Thoracic aorta (tissue), 2 donors: ENCODE results near the gene PRKCA. TPM values are rescaled to one million over a fixed set of nuclear protein-coding genes. Genes with fewer than 3 reads are reported as not detected.

Source experiments
- ATAC-seq: fragments of 150-250 bp; one replicate; pipeline ENCODE4 v1.8.0; 2017; ENCODE audit warnings: low read depth; ENCODE audit not compliant: insufficient number of reproducible peaks, low FRiP score
- DNase-seq: peaks from one replicate; pipeline ENCODE4 v3.0.0-alpha.2; 2020; ENCODE audit warnings: low spot score
- H3K27ac ChIP-seq, 2 donors: fragments of 200-600 bp; sonication (generic); 1 replicate in 1 of 2; 2 replicates in 1 of 2; pipeline ENCODE4 v1.5.1; 2016; ENCODE audit warnings: mild to moderate bottlenecking in 2 of 2, moderate library complexity in 2 of 2
- H3K27me3 ChIP-seq: fragments of 200-600 bp; sonication (generic); replicated peaks from 2 replicates; pipeline ENCODE4 v1.6.0; 2016; ENCODE audit warnings: mild to moderate bottlenecking; ENCODE audit not compliant: insufficient read depth
- H3K36me3 ChIP-seq: fragments of 200-600 bp; sonication (generic); one replicate; pipeline ENCODE4 v1.5.1; 2016
- H3K4me1 ChIP-seq, 2 donors: fragments of 200-600 bp; sonication (generic); 1 replicate in 1 of 2; 2 replicates in 1 of 2; pipeline versions ENCODE4 v1.5.1 to v1.6.0; 2016; ENCODE audit warnings: low read depth in 2 of 2, mild to moderate bottlenecking in 1 of 2; ENCODE audit not compliant: control insufficient read depth in 1 of 2
- H3K4me3 ChIP-seq: fragments of 200-600 bp; sonication (generic); 2 replicates; pipeline ENCODE4 v1.5.1; 2016; ENCODE audit warnings: mild to moderate bottlenecking
- H3K9me3 ChIP-seq: fragments of 200-600 bp; sonication (generic); 2 replicates; pipeline ENCODE4 v1.5.1; 2016
- CTCF ChIP-seq: fragments of 200-600 bp; sonication (generic); IDR thresholded peaks from one replicate; pipeline ENCODE4 v1.5.1; 2019; ENCODE audit warnings: antibody characterized with exemption
- total RNA-seq, 2 donors: library from RNA; depleted of rRNA; stranded (reverse); fragments of >200 nt; gene quantifications; one replicate each; pipeline versions ENCODE4 v1.1.0 to v1.2.3, GENCODE V29; 2016

Gene PRKCA
- total RNA-seq, 2 donors from 2014 or later, result 9.1 to 11.6 TPM

DNA sequence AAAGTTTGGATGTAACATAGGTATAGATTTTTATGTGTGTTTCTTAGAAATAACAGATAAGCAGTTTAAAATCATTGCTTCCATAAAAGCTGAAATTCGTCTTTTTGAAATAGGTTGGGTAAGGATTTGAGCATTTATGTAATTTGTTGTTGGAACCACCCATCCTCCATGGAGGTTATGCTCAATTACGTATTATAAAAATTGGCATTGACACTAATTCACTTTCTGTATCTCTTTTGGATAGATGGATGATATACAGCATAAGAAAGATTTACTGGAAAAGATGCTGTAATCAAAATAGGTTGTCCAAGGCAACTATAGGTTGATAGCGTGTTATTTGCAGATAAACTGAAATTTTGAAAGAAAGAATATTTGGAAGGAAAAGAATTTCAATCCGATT lies 105.5 kb downstream of the PRKCA start:
- Histone ChIP-seq H3K4me3 (no peak overlapping the region), H3K27me3 (no peaks in the 10 kb centered on the region), H3K9me3 (no peaks in the 10 kb centered on the region), H3K36me3 (no peaks in the 10 kb centered on the region), H3K27ac (no peak overlapping the region), H3K4me1 (peaks cover 0 to 26% of the 10 kb centered on the region in 2 donors)
- DNase-seq, result no peak
- TF ChIP-seq CTCF, result no peak
- no peak for ATAC-seq

- Histone ChIP-seq H3K4me3 (no peak overlapping the region), H3K36me3 (no peaks in the 10 kb centered on the region), H3K4me1 (no peaks in the 10 kb centered on the region), H3K27ac (no peak overlapping the region), H3K27me3 (no peaks in the 10 kb centered on the region), H3K9me3 (no peaks in the 10 kb centered on the region)
- ATAC-seq, result no peak
- DNase-seq, result no peak
- TF ChIP-seq CTCF, result no peak
Measured at GRCh38 chr17:66411520-66411919, 109.1 kb downstream of the PRKCA start.

DNA sequence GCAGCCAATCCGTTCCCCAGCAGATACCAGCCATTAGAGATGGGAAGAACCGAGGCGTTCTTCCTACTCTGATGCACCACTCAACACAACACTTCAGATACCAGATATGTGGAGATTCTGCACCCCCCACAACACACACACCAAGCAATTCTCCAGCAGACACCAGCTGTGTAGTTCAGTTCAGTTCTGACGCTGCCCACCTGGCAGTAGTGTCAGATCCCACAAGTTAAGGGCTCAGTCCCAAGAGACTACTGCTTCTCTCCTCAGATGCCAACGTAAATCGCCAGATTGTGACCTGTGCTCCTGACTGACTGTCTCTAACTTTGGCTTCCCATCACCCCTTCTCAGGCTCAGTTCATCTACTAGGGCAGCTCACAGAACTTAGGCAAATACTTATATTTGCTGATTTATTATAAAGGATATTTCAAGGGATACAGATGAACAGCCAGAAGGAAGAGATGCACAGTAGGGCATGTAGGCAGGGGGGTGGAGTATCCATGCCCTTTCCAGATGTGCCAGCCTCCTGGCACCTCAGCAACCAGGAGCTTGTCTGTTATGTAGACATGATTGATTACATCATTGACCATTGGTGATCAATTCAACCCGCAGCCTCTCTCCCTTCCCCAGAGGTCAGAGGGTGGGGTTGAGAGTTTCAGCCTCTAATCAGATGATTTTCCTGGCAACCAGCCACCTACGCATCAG lies 110.6 kb downstream of the PRKCA start:
- ATAC-seq (no peak), DNase-seq (no peak)
- Histone ChIP-seq H3K27ac (no peak overlapping the region), H3K4me3 (no peak overlapping the region), H3K9me3 (no peaks in the 10 kb centered on the region), H3K27me3 (no peaks in the 10 kb centered on the region), H3K36me3 (no peaks in the 10 kb centered on the region), H3K4me1 (no peaks in the 10 kb centered on the region)
- no peak for TF ChIP-seq CTCF

DNA sequence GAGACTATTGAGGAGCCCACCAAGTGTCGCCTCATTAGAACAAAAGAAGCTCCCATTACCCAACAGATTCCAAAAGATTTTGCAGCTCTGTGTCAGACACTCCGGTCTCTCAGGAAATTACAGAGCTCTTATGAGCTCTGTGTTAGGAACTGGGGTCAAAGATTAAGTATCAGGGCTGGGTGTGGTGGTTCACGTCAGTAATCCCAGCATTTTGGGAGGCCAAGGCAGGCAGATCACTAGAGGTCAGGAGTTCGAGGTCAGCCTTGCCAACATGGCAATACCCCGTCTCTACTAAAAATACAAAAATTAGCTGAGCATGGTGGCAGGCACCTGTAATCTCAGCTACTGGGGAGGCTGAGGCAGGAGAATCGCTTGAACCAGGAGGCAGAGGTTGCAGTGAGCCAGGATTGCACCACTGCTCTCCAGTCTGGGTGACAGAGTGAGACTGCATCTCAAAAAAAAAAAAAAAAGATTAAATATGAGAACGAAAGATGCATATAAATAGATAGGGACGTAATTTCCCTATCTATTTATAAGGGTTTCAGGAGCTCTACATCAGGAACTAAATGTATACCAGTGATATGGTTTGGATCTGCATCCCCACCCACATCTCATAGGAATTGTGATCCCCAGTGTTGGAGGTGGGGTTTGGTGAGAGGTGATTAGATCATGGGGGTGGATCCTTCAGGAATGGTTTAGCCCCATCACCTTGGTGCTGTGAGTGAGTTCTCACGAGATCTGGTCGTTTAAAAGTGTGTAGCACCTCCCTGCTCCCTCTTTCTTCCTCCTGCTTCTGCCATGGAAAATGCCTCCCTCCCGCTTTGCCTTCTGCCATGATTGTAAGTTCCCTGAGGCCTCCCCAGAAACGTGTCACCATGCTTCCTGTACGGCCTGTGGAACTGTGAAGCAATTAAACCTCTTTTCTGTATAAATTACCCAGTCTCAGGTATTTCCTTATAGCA lies 111.4 kb downstream of the PRKCA start:
- no peaks in the 10 kb centered on the region for H3K4me1 ChIP-seq
- DNase-seq, result no peak
- H3K36me3 ChIP-seq, result no peaks in the 10 kb centered on the region
- ATAC-seq, result no peak
- no peak overlapping the region for H3K4me3 ChIP-seq
- no peaks in the 10 kb centered on the region for H3K9me3 ChIP-seq
- TF ChIP-seq CTCF, result no peak
- H3K27ac ChIP-seq, result no peak overlapping the region
- no peaks in the 10 kb centered on the region for H3K27me3 ChIP-seq

GRCh38 chr17:66414561-66415175 lies 112.3 kb downstream of the PRKCA start:
- Histone ChIP-seq H3K27me3 (no peaks in the 10 kb centered on the region), H3K4me1 (no peaks in the 10 kb centered on the region), H3K36me3 (no peaks in the 10 kb centered on the region), H3K9me3 (no peaks in the 10 kb centered on the region), H3K4me3 (no peak overlapping the region), H3K27ac (no peak overlapping the region)
- no peak for TF ChIP-seq CTCF
- DNase-seq, result no peak
- ATAC-seq, result no peak
